HCT116 (cell line): ENCODE results near the gene NAPA. TPM values are rescaled to one million over a fixed set of nuclear protein-coding genes. Genes with fewer than 3 reads are reported as not detected.

Source experiments
- ATAC-seq: fragments of 200-7000 bp; cut with Tn5 transposase; 2 replicates; pipeline ENCODE4 v1.9.1; 2020; ENCODE audit warnings: mild to moderate bottlenecking, moderate library complexity
- BruUV-seq: library from RNA; stranded (reverse); fragments of 400-500 nt; replicated peaks from 2 replicates; lab custom pipeline; 2021; lab: Mats Ljungman, UMichigan
- CTCF ChIA-PET: fragments of 300-600 bp; sonication (Branson Sonifier 250); formaldehyde crosslinking; loops from one replicate; lab custom pipeline; 2021; ENCODE audit warnings: antibody characterized with exemption; lab: Charles Lee
- POLR2A ChIA-PET: fragments of 300-600, 350-600 bp; sonication (Branson Sonifier 250); formaldehyde crosslinking; loops from one replicate; lab custom pipeline; 2021; ENCODE audit warnings: antibody characterized with exemption; lab: Charles Lee
- RAD21 ChIA-PET, 2 experiments: fragments of 300-600 bp; sonication (Branson Sonifier 250); formaldehyde crosslinking; loops; one replicate each; lab custom pipeline; 2023; ENCODE audit warnings: low total read pairs in 2 of 2; ENCODE audit not compliant: uncharacterized antibody in 2 of 2, unreplicated experiment in 2 of 2, low non-redundant PET in 1 of 2; lab: Charles Lee
- DNase-seq: peaks from one replicate; pipeline ENCODE4 v3.0.0-alpha.2; 2010; ENCODE audit warnings: low read depth, low spot score
- H2AFZ ChIP-seq: fragments of 200-600 bp; shearing (Covaris generic), sonication (generic); 2 replicates; pipeline ENCODE4 v1.6.1; 2017; ENCODE audit warnings: low read depth, mixed run types, mixed read lengths, antibody characterized with exemption, low read length; ENCODE audit not compliant: poor library complexity, severe bottlenecking
- H3K27ac ChIP-seq: 2 replicates; pipeline ENCODE4 v1.5.1; 2012; ENCODE audit warnings: low read depth, low read length
- H3K27me3 ChIP-seq: fragments of 200-600 bp; sonication (generic); 2 replicates; pipeline ENCODE4 v1.6.1; 2016; ENCODE audit warnings: mixed run types, low read length, mixed read lengths; ENCODE audit not compliant: insufficient read depth
- H3K36me3 ChIP-seq, 2 experiments: fragments of 200-500 bp in 1 of 2; fragments of 200-600 bp in 1 of 2; sonication (Bioruptor generic) in 1 of 2; sonication (generic) in 1 of 2; 2 replicates each; pipeline versions ENCODE4 v1.5.1 to v1.6.1; 2014 to 2016; ENCODE audit warnings: low read length in 2 of 2, inconsistent platforms in 1 of 2, mixed read lengths in 1 of 2, mixed run types in 1 of 2; ENCODE audit not compliant: insufficient read depth in 2 of 2, control insufficient read depth in 1 of 2
- H3K4me1 ChIP-seq, 2 experiments: fragments of 200-600 bp in 1 of 2; sonication (generic) in 1 of 2; 2 replicates each; pipeline versions ENCODE4 v1.5.1 to v1.6.1; 2012 to 2017; ENCODE audit warnings: low read length in 2 of 2, inconsistent platforms in 1 of 2, mild to moderate bottlenecking in 1 of 2, mixed read lengths in 1 of 2, mixed run types in 1 of 2, moderate library complexity in 1 of 2; ENCODE audit not compliant: insufficient read depth in 2 of 2, control insufficient read depth in 1 of 2
- H3K4me2 ChIP-seq: fragments of 200-600 bp; sonication (generic); 2 replicates; pipeline ENCODE4 v1.6.1; 2017; ENCODE audit warnings: mixed run types, low read length, mixed read lengths
- H3K4me3 ChIP-seq, 2 experiments: fragments of 200-600 bp in 1 of 2; sonication (generic) in 1 of 2; replicated peaks in 1 of 2; 2 replicates each; pipeline ENCODE4 v1.5.1; 2011 to 2016; ENCODE audit warnings: low read length in 2 of 2, control low read depth in 1 of 2, low read depth in 1 of 2, mild to moderate bottlenecking in 1 of 2, mixed read lengths in 1 of 2, mixed run types in 1 of 2
- H3K79me2 ChIP-seq: fragments of 200-600 bp; sonication (generic); 2 replicates; pipeline ENCODE4 v1.6.1; 2017; ENCODE audit warnings: mild to moderate bottlenecking, mixed run types, low read length, moderate library complexity, mixed read lengths; ENCODE audit not compliant: insufficient read depth
- H3K9ac ChIP-seq: fragments of 200-600 bp; sonication (generic); 2 replicates; pipeline ENCODE4 v1.6.1; 2016; ENCODE audit warnings: low read length, mixed read lengths
- H3K9me2 ChIP-seq: fragments of 200-600 bp; sonication (generic), shearing (Covaris generic); 2 replicates; pipeline ENCODE4 v1.6.1; 2017; ENCODE audit warnings: mixed run types, mild to moderate bottlenecking, moderate library complexity; ENCODE audit not compliant: insufficient read depth
- H3K9me3 ChIP-seq, 2 experiments: fragments of 200-500 bp in 1 of 2; fragments of 200-600 bp in 1 of 2; sonication (Bioruptor generic) in 1 of 2; sonication (generic) in 1 of 2; 2 replicates each; pipeline ENCODE4 v1.6.1; 2014 to 2017; ENCODE audit warnings: low read length in 2 of 2, mixed read lengths in 2 of 2, inconsistent platforms in 1 of 2, low read depth in 1 of 2, mild to moderate bottlenecking in 1 of 2, mixed run types in 1 of 2, moderate library complexity in 1 of 2; ENCODE audit not compliant: control insufficient read depth in 1 of 2, insufficient read depth in 1 of 2
- H4K20me1 ChIP-seq: fragments of 200-600 bp; sonication (generic), shearing (Covaris generic); 2 replicates; pipeline ENCODE4 v1.6.1; 2017; ENCODE audit warnings: mixed run types, mild to moderate bottlenecking, moderate library complexity; ENCODE audit not compliant: insufficient read depth
- ATF3 ChIP-seq: IDR thresholded peaks from 2 replicates; pipeline ENCODE4 v1.6.1; 2012
- CTCF ChIP-seq, 3 experiments: fragments of 200-600 bp in 1 of 3; sonication (generic) in 1 of 3; IDR thresholded peaks in 2 of 3; conservative IDR thresholded peaks in 1 of 3; 2 replicates each; pipeline ENCODE4 v1.5.1; 2012 to 2017; ENCODE audit warnings: low read depth in 2 of 3, low read length in 2 of 3, antibody characterized with exemption in 1 of 3, borderline replicate concordance in 1 of 3, control low read depth in 1 of 3, mild to moderate bottlenecking in 1 of 3, mixed read lengths in 1 of 3, mixed run types in 1 of 3, moderate library complexity in 1 of 3; ENCODE audit not compliant: insufficient read depth in 1 of 3
- EGR1 ChIP-seq: IDR thresholded peaks from 2 replicates; pipeline ENCODE4 v1.6.1; 2012; ENCODE audit warnings: low read depth
- ELF1 ChIP-seq: IDR thresholded peaks from 2 replicates; pipeline ENCODE4 v1.6.1; 2012; ENCODE audit warnings: low read depth, borderline replicate concordance
- EZH2 ChIP-seq: fragments of 200-600 bp; sonication (generic); IDR thresholded peaks from 2 replicates; pipeline ENCODE4 v1.6.1; 2017; ENCODE audit warnings: antibody characterized with exemption, mixed run types
- FOSL1 ChIP-seq: IDR thresholded peaks from 2 replicates; pipeline ENCODE4 v1.6.1; 2012; ENCODE audit warnings: low read depth
- JUND ChIP-seq: IDR thresholded peaks from 2 replicates; pipeline ENCODE4 v1.6.1; 2012
- MAX ChIP-seq: IDR thresholded peaks from 2 replicates; pipeline ENCODE4 v1.6.1; 2012
- POLR2AphosphoS5 ChIP-seq: IDR thresholded peaks from 2 replicates; pipeline ENCODE4 v1.6.1; 2011; ENCODE audit warnings: mild to moderate bottlenecking, low read depth, low read length, moderate library complexity
- RAD21 ChIP-seq: IDR thresholded peaks from 2 replicates; pipeline ENCODE4 v1.6.1; 2012; ENCODE audit warnings: low read depth, mild to moderate bottlenecking
- SIN3A ChIP-seq: IDR thresholded peaks from 2 replicates; pipeline ENCODE4 v1.6.1; 2012; ENCODE audit warnings: low read depth
- TCF7L2 ChIP-seq: IDR thresholded peaks from 2 replicates; pipeline ENCODE4 v1.7.0; 2011; ENCODE audit warnings: borderline replicate concordance, inconsistent platforms; ENCODE audit not compliant: insufficient read depth, insufficient read length; ENCODE audit errors: extremely low read depth
- ZFX ChIP-seq: fragments of 450-650 bp; IDR thresholded peaks from 2 replicates; pipeline ENCODE4 v1.6.1; 2017
- ZNF274 ChIP-seq: fragments of 200-500 bp; sonication (Bioruptor generic); IDR thresholded peaks from 2 replicates; pipeline ENCODE4 v1.6.1; 2014; ENCODE audit warnings: mild to moderate bottlenecking, low read depth, low read length, inconsistent platforms
- intact Hi-C: fragments of 100-400 bp; cut with micrococcal nuclease; formaldehyde crosslinking; loops from 2 replicates; pipeline ENCODE4 v1.10.0; 2022
- total RNA-seq: library from RNA; stranded (reverse); gene quantifications from one replicate; pipeline ENCODE4 v1.2.1, GENCODE V29; 2021; ENCODE audit not compliant: unreplicated experiment

Gene NAPA
- total RNA-seq, 1 experiment from 2014 or later: 58.8 TPM

GRCh38 chr19:47561440-47562057 lies 46.7 kb upstream of the NAPA start:
- intact Hi-C loops: no loop called here
- ChIA-PET POLR2A (no interaction called here), CTCF (interaction anchor here (0.7 to 1.1 kb wide), 2 partner anchors 46 to 60 kb away, joined by 3 read pairs; partner anchors contain the start of gene NAPA), RAD21 (no interaction called here)
- no peak overlapping the region for H3K9ac ChIP-seq
- H3K9me2 ChIP-seq: no peaks in the 10 kb centered on the region
- H3K4me2 ChIP-seq: no peak overlapping the region
- H3K36me3 ChIP-seq: no peaks in the 10 kb centered on the region
- no peak overlapping the region for H2AFZ ChIP-seq
- no peak overlapping the region for H3K4me3 ChIP-seq
- BruUV-seq: no TSS peak
- H3K9me3 ChIP-seq: no peaks in the 10 kb centered on the region
- H3K27ac ChIP-seq: no peak overlapping the region
- no peaks in the 10 kb centered on the region for H3K4me1 ChIP-seq
- no peaks in the 10 kb centered on the region for H3K27me3 ChIP-seq
- no peaks in the 10 kb centered on the region for H4K20me1 ChIP-seq
- ATAC-seq: no peak
- no peak for DNase-seq
- TF ChIP-seq MAX (no peak), EGR1 (no peak), POLR2AphosphoS5 (no peak), ATF3 (no peak), CTCF (IDR thresholded peaks at IDR 0.05 in 2 of 3, conservative IDR thresholded peaks at IDR 0.05 in 1 of 3; ENCODE audit: borderline replicate concordance in 1 of 3, insufficient read depth in 1 of 3, low read depth in 2 of 3, low read length in 2 of 3) (no peak), ELF1 (no peak)
- H3K79me2 ChIP-seq: no peaks in the 10 kb centered on the region

GRCh38 chr19:47560999-47561398 lies 46.1 kb upstream of the NAPA start:
- H3K27ac ChIP-seq: no peak overlapping the region
- no peak overlapping the region for H3K4me3 ChIP-seq
- H2AFZ ChIP-seq: no peak overlapping the region
- no peaks in the 10 kb centered on the region for H3K4me1 ChIP-seq
- no peaks in the 10 kb centered on the region for H3K9me2 ChIP-seq
- H3K9ac ChIP-seq: no peak overlapping the region
- no peaks in the 10 kb centered on the region for H3K27me3 ChIP-seq
- intact Hi-C loops: no loop called here
- DNase-seq: no peak
- no peak for ATAC-seq
- ChIA-PET RAD21 (no interaction called here), POLR2A (no interaction called here), CTCF (interaction anchor here (0.7 to 1.1 kb wide), 3 partner anchors 46 to 60 kb away, joined by 3 read pairs; partner anchors contain the start of gene NAPA)
- H3K9me3 ChIP-seq: no peaks in the 10 kb centered on the region
- no peak overlapping the region for H3K4me2 ChIP-seq
- BruUV-seq: no TSS peak
- no peaks in the 10 kb centered on the region for H4K20me1 ChIP-seq
- no peaks in the 10 kb centered on the region for H3K36me3 ChIP-seq
- H3K79me2 ChIP-seq: no peaks in the 10 kb centered on the region
- TF ChIP-seq TCF7L2 (no peak), EZH2 (no peak), RAD21 (no peak), ELF1 (no peak), JUND (no peak), ZNF274 (no peak), ATF3 (no peak), MAX (no peak), ZFX (no peak), SIN3A (no peak), FOSL1 (no peak), POLR2AphosphoS5 (no peak)
